K562 (cell line): ENCODE measurements around the gene HTR2A. TPM values are rescaled to one million over a fixed set of nuclear protein-coding genes. Genes with fewer than 3 reads are reported as not detected.
"Not testable (repeated sequence)": the region's sequence is repeated elsewhere in the genome, so short reads cannot be mapped to it uniquely, and the experiment has no call there.

Source experiments
- ATAC-seq: fragments of 200-7000 bp; cut with Tn5 transposase; 3 replicates; pipeline ENCODE4 v1.9.1; 2020; ENCODE audit warnings: moderate library complexity
- BruUV-seq: library from RNA; stranded (reverse); fragments of 400-500 nt; replicated peaks from 2 replicates; lab custom pipeline; 2021; lab: Mats Ljungman, UMichigan
- CTCF ChIA-PET: fragments of 300-600 bp; formaldehyde crosslinking; extraction: SDS; loops from one replicate; lab custom pipeline; 2021; ENCODE audit warnings: low intra/inter-chr PET ratio; lab: Yijun Ruan, JAX
- POLR2A ChIA-PET: fragments of 300-600, 350-650 bp; sonication (Branson Sonifier 250); formaldehyde crosslinking; extraction: SDS; loops from one replicate; lab custom pipeline; 2021; ENCODE audit warnings: antibody characterized with exemption, inconsistent platforms; lab: Yijun Ruan, JAX
- DNase-seq, 4 experiments: peaks; one replicate each; pipeline versions ENCODE4 v3.0.0 to v3.0.0-alpha.2; 2011 to 2018; ENCODE audit warnings: low spot score in 3 of 4, mixed read lengths in 3 of 4; ENCODE audit errors: extremely low read depth in 1 of 4
- FAIRE-seq: peaks from 2 replicates; lab custom pipeline; 2011; peaks lifted over from hg19 to GRCh38; lab: Jason Lieb, UNC
- H2AFZ ChIP-seq: 2 replicates; pipeline ENCODE4 v1.6.0; 2011; ENCODE audit warnings: low read depth, low read length, control low read depth, inconsistent platforms
- H3K27ac ChIP-seq: fragments of 200-600 bp; 3 replicates; pipeline ENCODE4 v1.8.0; 2011; ENCODE audit warnings: low read depth, mild to moderate bottlenecking, control low read depth, inconsistent platforms, low read length, moderate library complexity, mixed read lengths; ENCODE audit errors: extremely low read depth
- H3K27me3 ChIP-seq, 2 experiments: fragments of 300-600 bp in 1 of 2; 2 replicates in 1 of 2; 3 replicates in 1 of 2; pipeline versions ENCODE4 v1.6.0 to v1.8.0; 2011; ENCODE audit warnings: inconsistent platforms in 2 of 2, low read length in 2 of 2, mild to moderate bottlenecking in 1 of 2, mixed read lengths in 1 of 2, moderate library complexity in 1 of 2; ENCODE audit not compliant: control insufficient read depth in 2 of 2, insufficient read depth in 2 of 2
- H3K36me3 ChIP-seq: fragments of 300-600 bp; 3 replicates; pipeline ENCODE4 v1.8.0; 2011; ENCODE audit warnings: mild to moderate bottlenecking, low read length, inconsistent platforms; ENCODE audit not compliant: control insufficient read depth, insufficient read depth
- H3K4me1 ChIP-seq, 2 experiments: fragments of 200-600 bp in 1 of 2; replicated peaks in 1 of 2; 2 replicates in 1 of 2; 3 replicates in 1 of 2; pipeline versions ENCODE4 v1.5.1 to v1.8.0; 2011; ENCODE audit warnings: inconsistent platforms in 2 of 2, low read length in 2 of 2, mild to moderate bottlenecking in 1 of 2, mixed read lengths in 1 of 2, moderate library complexity in 1 of 2; ENCODE audit not compliant: control insufficient read depth in 2 of 2, insufficient read depth in 2 of 2
- H3K4me2 ChIP-seq: 2 replicates; pipeline ENCODE4 v1.6.1; 2011; ENCODE audit warnings: low read length, control low read depth, inconsistent platforms, mixed read lengths; ENCODE audit not compliant: insufficient read depth
- H3K4me3 ChIP-seq: fragments of 200-600 bp; sonication (generic), shearing (Covaris generic); 2 replicates; pipeline ENCODE4 v1.5.1; 2016; ENCODE audit warnings: control low read depth, inconsistent platforms
- H3K79me2 ChIP-seq: fragments of 200-600 bp; 3 replicates; pipeline ENCODE4 v1.8.0; 2011; ENCODE audit warnings: low read length, inconsistent platforms; ENCODE audit not compliant: control insufficient read depth, insufficient read depth
- H3K9ac ChIP-seq, 2 experiments: 2 replicates each; pipeline versions ENCODE4 v1.6.0 to v1.6.1; 2011; ENCODE audit warnings: low read depth in 2 of 2, low read length in 2 of 2, control low read depth in 1 of 2, inconsistent platforms in 1 of 2, mild to moderate bottlenecking in 1 of 2, mixed read lengths in 1 of 2; ENCODE audit not compliant: insufficient read depth in 1 of 2
- H3K9me1 ChIP-seq: one replicate; pipeline ENCODE4 v1.6.0; 2011; ENCODE audit warnings: inconsistent platforms, mild to moderate bottlenecking, low read length, moderate library complexity; ENCODE audit not compliant: control insufficient read depth, insufficient read depth
- H3K9me3 ChIP-seq: replicated peaks from 2 replicates; pipeline ENCODE4 v1.5.1; 2011; ENCODE audit warnings: low read depth, low read length, inconsistent platforms; ENCODE audit not compliant: control insufficient read depth, insufficient read depth
- H4K20me1 ChIP-seq: replicated peaks from 2 replicates; pipeline ENCODE4 v1.6.1; 2011; ENCODE audit warnings: low read length, inconsistent platforms, mixed read lengths; ENCODE audit not compliant: control insufficient read depth, insufficient read depth
- FOXM1 ChIP-seq, 2 experiments: fragments of 450-650 bp in 1 of 2; sonication (generic) in 1 of 2; formaldehyde crosslinking in 1 of 2; IDR thresholded peaks; 2 replicates each; pipeline versions ENCODE4 v1.6.1 to v1.9.0; 2017 to 2022; ENCODE audit warnings: low read depth in 2 of 2, mild to moderate bottlenecking in 2 of 2, missing genetic modification reagents in 1 of 2, moderate library complexity in 1 of 2
- HINFP ChIP-seq: fragments of 450-650 bp; conservative IDR thresholded peaks from 2 replicates; pipeline ENCODE4 v1.6.1; 2016; ENCODE audit warnings: missing genetic modification characterization, low read depth, mild to moderate bottlenecking, control low read depth, missing compliant biosample characterization
- LCOR ChIP-seq: sonication (generic); formaldehyde crosslinking; IDR thresholded peaks from 2 replicates; pipeline ENCODE4 v1.8.0; 2022; ENCODE audit warnings: mild to moderate bottlenecking, missing genetic modification reagents
- MIER1 ChIP-seq: fragments of 450-650 bp; IDR thresholded peaks from 2 replicates; pipeline ENCODE4 v1.6.1; 2016; ENCODE audit warnings: antibody characterized with exemption, mild to moderate bottlenecking, low read depth
- PHF20 ChIP-seq: fragments of 450-650 bp; IDR thresholded peaks from 2 replicates; pipeline ENCODE4 v1.6.1; 2018; ENCODE audit not compliant: partially characterized antibody
- RFX5 ChIP-seq: IDR thresholded peaks from 2 replicates; pipeline ENCODE4 v1.6.1; 2011; ENCODE audit warnings: low read depth, mild to moderate bottlenecking, improper control_type of control experiment, low read length
- ZNF431 ChIP-seq: sonication (generic); formaldehyde crosslinking; IDR thresholded peaks from 2 replicates; pipeline ENCODE4 v1.8.0; 2022; ENCODE audit warnings: mild to moderate bottlenecking, missing genetic modification reagents
- WGBS: fragments of 100-300 bp; shearing (Covaris generic); methylation state at CpG from one replicate; pipeline ENCODE4 v1.1.6; 2016; ENCODE audit warnings: low coverage, mixed read lengths; ENCODE audit not compliant: insufficient coverage; ENCODE audit errors: missing lambda C conversion rate; 5-methylcytosine and 5-hydroxymethylcytosine counted together
- in situ Hi-C: fragments of 300-500 bp; cut with MboI; formaldehyde crosslinking; loops from 4 replicates; pipeline ENCODE4 v1.15.0; 2018; ENCODE audit warnings: inconsistent platforms, mixed read lengths
- intact Hi-C: fragments of 100-400 bp; cut with micrococcal nuclease; formaldehyde crosslinking; loops from 2 replicates; pipeline ENCODE4 v1.14.2; 2022
- polyA plus RNA-seq, 8 experiments: library from polyadenylated mRNA; depleted of rRNA in 4 of 8; stranded (reverse) in 5 of 8; unstranded in 3 of 8; fragments of >200 nt; fragmentation: Nextera tagmentation in 2 of 8; fragmentation: Illumina TruSeq in 1 of 8; extraction: Ambion mirVana in 2 of 8; extraction: Trizol in 1 of 8; gene quantifications; 2 replicates each; pipeline versions ENCODE4 v1.2.1 to v1.2.3, GENCODE V29; 2011 to 2014; ENCODE audit warnings: inconsistent platforms in 1 of 8, missing spikeins in 1 of 8
- total RNA-seq, 7 experiments: library from RNA; depleted of rRNA in 6 of 7; stranded (reverse); fragments of >200 nt in 6 of 7; fragmentation: Illumina TruSeq in 2 of 7; extraction: Trizol in 2 of 7; gene quantifications; 2 replicates each; pipeline versions ENCODE4 v1.2.1 to v1.2.3, GENCODE V29; 2011 to 2021; ENCODE audit warnings: low replicate concordance in 1 of 7

HTR2A gene
- total and polyA plus RNA-seq, 9 of the 15 experiments (the other 6 are each of a cell fraction or from before 2014, with no cell fraction given), result not detected

GRCh38 chr13:46810440-46810839 lies 86.4 kb downstream of the HTR2A start:
- Histone ChIP-seq H3K36me3 (no peaks in the 10 kb centered on the region), H3K4me3 (no peak overlapping the region), H3K27ac (no peak overlapping the region), H2AFZ (no peak overlapping the region), H3K4me2 (no peak overlapping the region), H3K9me3 (no peaks in the 10 kb centered on the region), H3K27me3 (no peaks in the 10 kb centered on the region), H3K79me2 (no peaks in the 10 kb centered on the region), H3K9me1 (no peaks in the 10 kb centered on the region), H3K9ac (no peak overlapping the region)
- 0% methylated on average over 5 of the region's 5 CpGs for WGBS
- CTCF ChIA-PET, result no interaction called here
- DNase-seq (no peak), FAIRE-seq (no peak), ATAC-seq (no peak)
- no TSS peak for BruUV-seq
- in situ Hi-C loops, result no loop called here
- TF ChIP-seq HINFP, result no peak
- no peak for TF ChIP-seq MIER1
- TF ChIP-seq RFX5, result no peak
- TF ChIP-seq LCOR (CRISPR knock-in tag), result no peak
- no peak for TF ChIP-seq ZNF431 (CRISPR knock-in tag)
- TF ChIP-seq PHF20, result no peak
- TF ChIP-seq FOXM1 (IDR thresholded peaks at IDR 0.05; ENCODE audit: low read depth), result no peak
- no peak for TF ChIP-seq FOXM1 (CRISPR knock-in tag; IDR thresholded peaks at IDR 0.05; ENCODE audit: low read depth)
- TF ChIP-seq, all 486 proteins: peak for 0
- Histone ChIP-seq H4K20me1 (no peaks in the 10 kb centered on the region), H3K4me1 (no peaks in the 10 kb centered on the region)
- intact Hi-C loops, result no loop called here
- POLR2A ChIA-PET, result no interaction called here

- 0% methylated on average over 1 of the region's 1 CpG for WGBS
- H3K36me3 ChIP-seq, BruUV-seq, H4K20me1 ChIP-seq, H3K4me1 ChIP-seq, H3K4me2 ChIP-seq, H3K79me2 ChIP-seq, ATAC-seq, in situ Hi-C loops, H2AFZ ChIP-seq, DNase-seq, H3K9me3 ChIP-seq, POLR2A ChIA-PET, FAIRE-seq, intact Hi-C loops, H3K27me3 ChIP-seq, H3K4me3 ChIP-seq, CTCF ChIA-PET, H3K27ac ChIP-seq, H3K9ac ChIP-seq, H3K9me1 ChIP-seq: not testable (repeated sequence)
Measured at GRCh38 chr13:46804921-46805320, 91.9 kb downstream of the HTR2A start.
